ENCODE results near the gene THAP11.

DNA sequence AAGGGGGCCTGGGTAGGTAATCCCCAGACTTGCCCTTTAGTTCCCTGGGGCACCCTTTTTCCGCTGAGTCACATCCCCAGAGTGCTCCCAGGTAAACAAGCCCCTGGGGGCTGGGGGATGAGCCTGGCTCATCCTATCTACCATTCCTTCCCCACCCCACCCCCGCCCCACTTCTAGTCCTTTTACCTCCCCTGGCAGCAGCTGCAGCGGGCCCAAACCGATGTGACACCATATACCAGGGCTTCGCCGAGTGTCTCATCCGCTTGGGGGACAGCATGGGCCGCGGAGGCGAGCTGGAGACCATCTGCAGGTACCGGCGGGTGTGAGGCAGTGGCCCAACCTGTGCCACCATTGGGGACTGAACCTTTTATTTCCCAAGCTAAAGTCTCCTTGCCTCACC lies 43.4 kb downstream of the THAP11 start:
- no peak for TF ChIP-seq POLR2AphosphoS5 (IDR thresholded peaks at IDR 0.05)
- no peak for TF ChIP-seq POLR2A (IDR thresholded peaks at IDR 0.05)

Data from transverse colon (tissue), 3 donors.